Prostate gland (tissue), 2 donors: Measurements from ENCODE around the gene ARRB1. TPM values are rescaled to one million over a fixed set of nuclear protein-coding genes. Genes with fewer than 3 reads are reported as not detected.

ENCODE experiments used
- DNase-seq: peaks from one replicate; pipeline ENCODE4 v3.0.0-alpha.2; 2019; ENCODE audit warnings: low spot score
- H3K27ac ChIP-seq, 2 donors: fragments of 200-600 bp; sonication (generic); 2 replicates each; pipeline ENCODE4 v1.5.1; 2017 to 2019
- H3K27me3 ChIP-seq: fragments of 200-600 bp; sonication (generic); replicated peaks from 2 replicates; pipeline ENCODE4 v1.5.1; 2019; ENCODE audit not compliant: insufficient read depth
- H3K36me3 ChIP-seq, 2 donors: fragments of 200-600 bp; sonication (generic); 1 replicate in 1 of 2; 2 replicates in 1 of 2; pipeline versions ENCODE4 v1.5.1 to v1.8.1; 2017 to 2019
- H3K4me1 ChIP-seq: fragments of 200-600 bp; sonication (generic); replicated peaks from 2 replicates; pipeline ENCODE4 v1.5.1; 2019
- H3K4me3 ChIP-seq, 2 donors: fragments of 200-600 bp; sonication (generic); 2 replicates each; pipeline ENCODE4 v1.5.1; 2017 to 2019
- H3K9me3 ChIP-seq: fragments of 200-600 bp; sonication (generic); 2 replicates; pipeline ENCODE4 v1.5.1; 2017
- POLR2A ChIP-seq: fragments of 450-650 bp; IDR thresholded peaks from one replicate; pipeline ENCODE4 v1.6.1; 2016; ENCODE audit warnings: antibody characterized with exemption, mild to moderate bottlenecking
- POLR2AphosphoS5 ChIP-seq: sonication (generic); formaldehyde crosslinking; IDR thresholded peaks from one replicate; pipeline ENCODE4 v1.6.1; 2017; ENCODE audit warnings: antibody characterized with exemption
- WGBS: methylation state at CpG from one replicate; pipeline ENCODE4 v1.1.5; 2018; 5-methylcytosine and 5-hydroxymethylcytosine counted together
- intact Hi-C: fragments of 100-400 bp; cut with DNase I; formaldehyde crosslinking; loops from one replicate; pipeline ENCODE4 v1.14.2; 2022
- total RNA-seq, 2 donors: library from RNA; depleted of rRNA; stranded (reverse); fragments of >200 nt; gene quantifications; one replicate each; pipeline ENCODE4 v1.1.0, GENCODE V29; 2016
- TF ChIP-seq, protein P1 (sequence below), 4 experiments: fragments of 200-600 bp in 2 of 4; fragments of 450-650 bp in 2 of 4; sonication (generic) in 2 of 4; IDR thresholded peaks; 1 replicate in 3 of 4; 2 replicates in 1 of 4; pipeline ENCODE4 v1.5.1; 2016 to 2019; ENCODE audit warnings: antibody characterized with exemption in 4 of 4, mild to moderate bottlenecking in 2 of 4, moderate library complexity in 2 of 4

The ARRB1 gene
- total RNA-seq, 2 donors from 2014 or later = 31.9 to 64.7 TPM

DNA sequence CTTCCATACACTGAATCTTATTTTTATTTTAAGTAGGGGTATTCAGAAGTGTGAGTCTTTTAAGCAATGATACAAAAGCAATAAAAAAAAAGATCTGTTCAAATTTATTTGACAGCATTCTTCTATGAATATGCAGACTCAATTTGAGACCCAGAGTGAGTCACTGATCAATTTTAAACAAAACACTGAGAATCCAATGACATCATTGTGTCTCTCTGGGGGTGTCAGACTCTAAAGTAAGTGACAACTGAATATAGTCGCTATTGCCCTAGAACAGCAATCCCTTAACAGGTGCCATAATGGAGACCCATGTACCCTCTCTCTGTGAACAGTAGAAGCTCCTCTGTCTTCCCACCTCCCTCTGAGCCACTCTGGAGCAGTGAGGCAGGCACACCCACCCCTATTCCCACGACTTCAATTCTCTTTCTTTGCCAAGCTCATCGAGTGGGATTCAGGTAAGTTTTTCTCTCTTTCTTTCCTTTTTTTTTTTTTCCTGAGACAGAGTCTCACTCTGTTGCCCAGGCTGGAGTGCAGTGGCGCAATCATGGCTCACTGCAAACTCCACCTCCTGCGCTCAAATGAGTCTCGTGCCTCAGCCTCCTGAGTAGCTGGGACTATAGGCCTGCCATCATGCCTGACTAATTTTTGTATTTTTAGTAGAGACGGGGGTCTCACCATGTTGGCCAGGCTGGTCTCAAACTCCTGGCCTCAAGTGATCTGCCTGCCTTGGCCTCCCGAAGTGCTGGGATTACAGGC, 42.8 kb upstream of the ARRB1 start:
- Histone ChIP-seq H3K36me3 (no peaks in the 10 kb centered on the region), H3K27ac (no peak overlapping the region), H3K4me3 (no peak overlapping the region), H3K4me1 (no peaks in the 10 kb centered on the region), H3K9me3 (no peaks in the 10 kb centered on the region), H3K27me3 (no peaks in the 10 kb centered on the region)
- intact Hi-C loops = no loop called here
- TF ChIP-seq POLR2AphosphoS5 (no peak), POLR2A (no peak)
- TF ChIP-seq, protein P1, sequence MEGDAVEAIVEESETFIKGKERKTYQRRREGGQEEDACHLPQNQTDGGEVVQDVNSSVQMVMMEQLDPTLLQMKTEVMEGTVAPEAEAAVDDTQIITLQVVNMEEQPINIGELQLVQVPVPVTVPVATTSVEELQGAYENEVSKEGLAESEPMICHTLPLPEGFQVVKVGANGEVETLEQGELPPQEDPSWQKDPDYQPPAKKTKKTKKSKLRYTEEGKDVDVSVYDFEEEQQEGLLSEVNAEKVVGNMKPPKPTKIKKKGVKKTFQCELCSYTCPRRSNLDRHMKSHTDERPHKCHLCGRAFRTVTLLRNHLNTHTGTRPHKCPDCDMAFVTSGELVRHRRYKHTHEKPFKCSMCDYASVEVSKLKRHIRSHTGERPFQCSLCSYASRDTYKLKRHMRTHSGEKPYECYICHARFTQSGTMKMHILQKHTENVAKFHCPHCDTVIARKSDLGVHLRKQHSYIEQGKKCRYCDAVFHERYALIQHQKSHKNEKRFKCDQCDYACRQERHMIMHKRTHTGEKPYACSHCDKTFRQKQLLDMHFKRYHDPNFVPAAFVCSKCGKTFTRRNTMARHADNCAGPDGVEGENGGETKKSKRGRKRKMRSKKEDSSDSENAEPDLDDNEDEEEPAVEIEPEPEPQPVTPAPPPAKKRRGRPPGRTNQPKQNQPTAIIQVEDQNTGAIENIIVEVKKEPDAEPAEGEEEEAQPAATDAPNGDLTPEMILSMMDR (IDR thresholded peaks at IDR 0.05) = no peak
- no peak for DNase-seq
- 82% methylated on average over 8 of the region's 8 CpGs for WGBS

DNA sequence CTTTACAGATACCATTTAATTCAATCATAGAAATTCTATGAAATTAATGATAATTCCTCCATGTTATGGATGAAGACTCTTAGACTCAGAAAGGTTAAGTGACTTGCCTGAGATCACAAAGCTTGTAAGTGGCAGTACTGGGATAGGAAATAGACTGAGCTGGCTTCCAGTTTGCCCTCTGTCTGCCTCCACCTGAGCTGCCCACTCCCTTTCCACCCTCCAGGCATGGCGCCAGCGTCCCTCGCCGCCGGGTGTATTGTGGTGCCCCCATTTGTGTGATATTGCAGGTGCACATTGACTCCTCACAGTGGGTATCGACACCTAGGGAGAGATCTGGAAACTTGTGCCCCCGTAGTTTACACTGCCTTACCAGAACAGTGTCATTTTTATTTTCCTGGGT, 38.5 kb upstream of the ARRB1 start:
- Histone ChIP-seq H3K4me1 (no peaks in the 10 kb centered on the region), H3K27me3 (no peaks in the 10 kb centered on the region), H3K27ac (no peak overlapping the region), H3K4me3 (no peak overlapping the region), H3K9me3 (no peaks in the 10 kb centered on the region), H3K36me3 (no peaks in the 10 kb centered on the region)
- no peak for DNase-seq
- intact Hi-C loops = loop anchor here (5.0 kb wide), 1 partner anchor 142 kb away; no protein-coding TSS in a partner anchor
- TF ChIP-seq POLR2A (no peak), POLR2AphosphoS5 (no peak)
- TF ChIP-seq, protein P1 (IDR thresholded peaks at IDR 0.05) = no peak
- 82% methylated on average over 7 of the region's 7 CpGs for WGBS

DNA sequence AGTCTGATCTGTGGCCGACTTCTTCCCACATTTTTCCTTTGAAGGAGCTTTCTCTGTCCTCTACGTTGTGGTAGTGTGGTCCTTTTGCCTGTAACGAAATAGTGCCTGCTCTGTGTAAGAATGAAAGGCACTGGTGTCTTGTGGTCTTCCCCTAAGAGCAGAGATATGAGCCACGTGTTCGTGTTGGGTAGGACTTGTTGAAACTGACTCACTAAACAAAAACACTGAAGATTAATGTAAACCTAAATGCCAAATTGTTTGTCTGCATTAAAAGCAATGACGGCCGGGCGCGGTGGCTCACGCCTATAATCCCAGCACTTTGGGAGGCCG, 37.8 kb upstream of the ARRB1 start:
- no peaks in the 10 kb centered on the region for H3K36me3 ChIP-seq
- WGBS = 80% methylated on average over 11 of the region's 11 CpGs
- H3K4me3 ChIP-seq = no peak overlapping the region
- H3K27ac ChIP-seq = no peak overlapping the region
- intact Hi-C loops = loop anchor here (5.0 kb wide), 1 partner anchor 143 kb away; no protein-coding TSS in a partner anchor
- TF ChIP-seq, protein P1 (IDR thresholded peaks at IDR 0.05) = no peak
- no peak for TF ChIP-seq POLR2A
- TF ChIP-seq POLR2AphosphoS5 = no peak
- no peaks in the 10 kb centered on the region for H3K27me3 ChIP-seq
- H3K4me1 ChIP-seq = no peaks in the 10 kb centered on the region
- no peak for DNase-seq
- no peaks in the 10 kb centered on the region for H3K9me3 ChIP-seq

DNA sequence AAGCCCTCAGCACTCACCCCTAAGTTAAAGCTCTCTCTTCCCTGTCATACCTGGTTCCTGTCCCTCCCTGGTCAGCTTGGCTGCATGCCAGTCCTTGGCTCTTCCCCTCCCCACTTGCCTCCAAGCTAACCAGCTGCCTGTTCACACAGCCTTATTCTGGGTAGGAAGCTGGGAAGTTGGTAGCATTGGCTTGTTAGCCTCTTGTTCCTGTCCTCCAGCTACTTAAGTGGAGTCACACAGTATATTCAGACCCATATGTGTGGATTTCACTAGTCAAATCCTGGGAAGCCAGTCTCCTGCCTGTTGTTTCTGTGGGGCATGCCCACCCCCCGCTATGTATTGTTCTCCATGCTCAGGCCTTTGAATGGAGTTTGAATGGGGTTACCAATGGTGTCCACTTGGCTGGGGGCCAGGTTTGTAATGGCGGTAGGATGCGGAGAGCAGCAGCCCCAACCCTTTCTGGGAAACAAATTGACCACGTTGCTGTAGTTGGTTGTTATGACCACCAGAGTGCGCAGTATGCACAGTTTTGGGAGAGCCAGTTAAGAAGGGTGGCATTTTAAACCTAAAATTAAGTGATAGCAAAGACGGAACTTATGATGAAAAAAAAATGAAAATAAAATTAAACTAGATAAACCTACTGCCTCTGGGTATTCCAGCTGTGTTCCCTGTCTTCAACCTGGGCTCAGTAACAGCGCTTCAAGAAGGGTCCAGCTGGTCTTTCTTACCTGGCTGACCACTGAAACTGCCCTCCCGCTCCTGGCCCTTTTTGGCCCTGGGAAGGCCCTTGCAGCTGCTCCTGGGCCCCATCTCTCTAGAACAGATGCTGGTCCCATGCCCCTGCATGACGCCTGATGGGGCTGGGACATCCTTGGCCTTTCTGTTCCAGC, 37.2 kb upstream of the ARRB1 start:
- no peaks in the 10 kb centered on the region for H3K36me3 ChIP-seq
- intact Hi-C loops = loop anchor here (5.0 kb wide), 1 partner anchor 144 kb away; no protein-coding TSS in a partner anchor
- WGBS = 27% methylated on average over 9 of the region's 9 CpGs
- H3K27me3 ChIP-seq = no peaks in the 10 kb centered on the region
- no peaks in the 10 kb centered on the region for H3K4me1 ChIP-seq
- no peak overlapping the region for H3K4me3 ChIP-seq
- no peak overlapping the region for H3K27ac ChIP-seq
- peak; percentile 5 for TF ChIP-seq POLR2AphosphoS5
- no peak for TF ChIP-seq POLR2A
- TF ChIP-seq, protein P1 (IDR thresholded peaks at IDR 0.05) = peak; percentile 61 to 79 (median 72)
- peak; percentile 59 for DNase-seq
- no peaks in the 10 kb centered on the region for H3K9me3 ChIP-seq
